Right renal pelvis (tissue), 4 donors: Measurements from ENCODE around the gene TRIM41. TPM values are rescaled to one million over a fixed set of nuclear protein-coding genes. Genes with fewer than 3 reads are reported as not detected.
A peak's percentile ranks its signal among the peaks of the same experiment; 100 is the strongest.
"Not testable (repeated sequence)": the region's sequence is repeated elsewhere in the genome, so short reads cannot be mapped to it uniquely, and the experiment has no call there.

Source experiments
- DNase-seq, 4 donors: peaks; one replicate each; pipeline ENCODE4 v3.0.0-alpha.2; 2013; ENCODE audit warnings: low read depth in 4 of 4, low spot score in 3 of 4, missing footprints in 1 of 4
- polyA plus RNA-seq, 4 donors: library from polyadenylated mRNA; unstranded; fragments of 120-200 nt; gene quantifications; one replicate each; pipeline ENCODE4 v1.2.1, GENCODE V29; 2013; ENCODE audit not compliant: insufficient read length in 4 of 4

The TRIM41 gene
- polyA plus RNA-seq, 4 donors = 32.1 to 36.3 (median 32.9) TPM

- DNase-seq = not testable (repeated sequence)
These were observed 14.1 kb upstream of the TRIM41 start for GRCh38 chr5:181209006-181209405.

GRCh38 chr5:181210148-181210547 is 12.9 kb upstream of the TRIM41 start:
- not testable (repeated sequence) for DNase-seq

- not testable (repeated sequence) for DNase-seq
These were observed 12.4 kb upstream of the TRIM41 start for GRCh38 chr5:181210698-181211097.

- no peak for DNase-seq
These were observed 11.9 kb upstream of the TRIM41 start for GRCh38 chr5:181211208-181211607.

- DNase-seq = no peak
These were observed 11.0 kb upstream of the TRIM41 start for GRCh38 chr5:181212080-181212479.

- no peak for DNase-seq
These were observed 10.1 kb upstream of the TRIM41 start for GRCh38 chr5:181212934-181213333.

- DNase-seq = not testable (repeated sequence)
These were observed 8.8 kb upstream of the TRIM41 start for GRCh38 chr5:181214249-181214648.

GRCh38 chr5:181215997-181216989 is 6.8 kb upstream of the TRIM41 start:
- DNase-seq = no peak

GRCh38 chr5:181217111-181217802 is 5.8 kb upstream of the TRIM41 start:
- no peak for DNase-seq

- DNase-seq = no peak
These were observed 5.3 kb upstream of the TRIM41 start for GRCh38 chr5:181217803-181218062.

GRCh38 chr5:181218795-181219124 is 4.3 kb upstream of the TRIM41 start:
- no peak for DNase-seq

GRCh38 chr5:181219262-181220177 is 3.6 kb upstream of the TRIM41 start:
- DNase-seq = no peak

- DNase-seq = no peak
These were observed 2.9 kb upstream of the TRIM41 start for GRCh38 chr5:181220178-181220515.

- no peak for DNase-seq
These were observed 1.8 kb upstream of the TRIM41 start for GRCh38 chr5:181221105-181221791.

GRCh38 chr5:181221792-181222629 is 1.1 kb upstream of the TRIM41 start:
- peak in 3 of 4 donors; percentile 83 to 89 (median 86) for DNase-seq

- no peak for DNase-seq
These were observed 437 bp upstream of the TRIM41 start for GRCh38 chr5:181222630-181223057.

GRCh38 chr5:181223729-181224389 is 778 bp downstream of the TRIM41 start:
- DNase-seq = no peak

GRCh38 chr5:181224390-181225229 is 1.5 kb downstream of the TRIM41 start:
- no peak for DNase-seq
